Measurements from ENCODE around the gene HOXA10.

Gene HOXA10

DNA sequence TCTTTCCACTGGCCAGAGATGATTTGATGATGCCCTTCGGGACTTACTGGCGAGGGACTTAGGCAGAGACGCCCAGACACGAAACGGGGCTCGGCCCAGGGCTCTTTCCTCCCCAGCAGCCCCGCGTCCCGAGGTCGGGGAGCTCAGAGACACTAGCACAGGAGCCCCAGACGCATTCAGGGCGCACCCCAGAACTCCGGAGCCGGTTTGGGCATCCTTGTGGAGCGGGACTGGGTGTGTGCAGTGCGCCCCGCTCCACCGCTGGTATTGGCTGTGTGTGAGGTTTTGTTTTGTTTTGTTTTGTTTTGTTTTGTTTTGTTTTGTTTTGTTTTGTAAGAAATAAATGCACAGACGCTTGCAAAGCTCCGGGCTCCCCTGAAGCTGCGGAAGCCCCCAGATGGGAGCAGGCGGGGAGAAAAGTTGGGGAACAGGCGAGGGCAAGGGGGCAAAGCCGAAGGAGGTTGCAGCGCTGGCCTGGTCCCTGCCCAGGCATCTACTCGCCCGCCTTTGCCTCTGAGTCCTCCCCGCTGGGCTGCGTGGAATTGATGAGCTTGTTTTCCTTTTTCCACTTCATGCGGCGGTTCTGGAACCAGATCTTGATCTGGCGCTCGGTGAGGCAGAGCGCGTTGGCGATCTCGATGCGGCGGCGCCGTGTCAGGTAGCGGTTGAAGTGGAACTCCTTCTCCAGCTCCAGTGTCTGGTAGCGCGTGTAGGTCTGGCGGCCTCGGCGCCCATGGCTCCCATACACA lies 28.8 kb downstream of the HOXA10 start:
- Histone ChIP-seq H3K9me3 (no peaks in the 10 kb centered on the region), H3K27me3 (peaks cover 100% of the 10 kb centered on the region), H3K4me3 (ENCODE audit: low read depth, low read length) (no peak overlapping the region), H3K36me3 (no peaks in the 10 kb centered on the region), H3K4me1 (no peaks in the 10 kb centered on the region)
- TF ChIP-seq, protein P1, sequence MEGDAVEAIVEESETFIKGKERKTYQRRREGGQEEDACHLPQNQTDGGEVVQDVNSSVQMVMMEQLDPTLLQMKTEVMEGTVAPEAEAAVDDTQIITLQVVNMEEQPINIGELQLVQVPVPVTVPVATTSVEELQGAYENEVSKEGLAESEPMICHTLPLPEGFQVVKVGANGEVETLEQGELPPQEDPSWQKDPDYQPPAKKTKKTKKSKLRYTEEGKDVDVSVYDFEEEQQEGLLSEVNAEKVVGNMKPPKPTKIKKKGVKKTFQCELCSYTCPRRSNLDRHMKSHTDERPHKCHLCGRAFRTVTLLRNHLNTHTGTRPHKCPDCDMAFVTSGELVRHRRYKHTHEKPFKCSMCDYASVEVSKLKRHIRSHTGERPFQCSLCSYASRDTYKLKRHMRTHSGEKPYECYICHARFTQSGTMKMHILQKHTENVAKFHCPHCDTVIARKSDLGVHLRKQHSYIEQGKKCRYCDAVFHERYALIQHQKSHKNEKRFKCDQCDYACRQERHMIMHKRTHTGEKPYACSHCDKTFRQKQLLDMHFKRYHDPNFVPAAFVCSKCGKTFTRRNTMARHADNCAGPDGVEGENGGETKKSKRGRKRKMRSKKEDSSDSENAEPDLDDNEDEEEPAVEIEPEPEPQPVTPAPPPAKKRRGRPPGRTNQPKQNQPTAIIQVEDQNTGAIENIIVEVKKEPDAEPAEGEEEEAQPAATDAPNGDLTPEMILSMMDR (IDR thresholded peaks at IDR 0.05; ENCODE audit: low read depth, low read length): no peak
- peak; percentile 9 for DNase-seq

GRCh38 chr7:27144781-27145164 lies 29.3 kb downstream of the HOXA10 start:
- peaks cover 100% of the 10 kb centered on the region for H3K27me3 ChIP-seq
- no peaks in the 10 kb centered on the region for H3K4me1 ChIP-seq
- DNase-seq: peak; percentile 10
- TF ChIP-seq, protein P1 (IDR thresholded peaks at IDR 0.05; ENCODE audit: low read depth, low read length): no peak
- H3K36me3 ChIP-seq: no peaks in the 10 kb centered on the region
- no peak overlapping the region for H3K4me3 ChIP-seq (ENCODE audit: low read depth, low read length)
- no peaks in the 10 kb centered on the region for H3K9me3 ChIP-seq

DNA sequence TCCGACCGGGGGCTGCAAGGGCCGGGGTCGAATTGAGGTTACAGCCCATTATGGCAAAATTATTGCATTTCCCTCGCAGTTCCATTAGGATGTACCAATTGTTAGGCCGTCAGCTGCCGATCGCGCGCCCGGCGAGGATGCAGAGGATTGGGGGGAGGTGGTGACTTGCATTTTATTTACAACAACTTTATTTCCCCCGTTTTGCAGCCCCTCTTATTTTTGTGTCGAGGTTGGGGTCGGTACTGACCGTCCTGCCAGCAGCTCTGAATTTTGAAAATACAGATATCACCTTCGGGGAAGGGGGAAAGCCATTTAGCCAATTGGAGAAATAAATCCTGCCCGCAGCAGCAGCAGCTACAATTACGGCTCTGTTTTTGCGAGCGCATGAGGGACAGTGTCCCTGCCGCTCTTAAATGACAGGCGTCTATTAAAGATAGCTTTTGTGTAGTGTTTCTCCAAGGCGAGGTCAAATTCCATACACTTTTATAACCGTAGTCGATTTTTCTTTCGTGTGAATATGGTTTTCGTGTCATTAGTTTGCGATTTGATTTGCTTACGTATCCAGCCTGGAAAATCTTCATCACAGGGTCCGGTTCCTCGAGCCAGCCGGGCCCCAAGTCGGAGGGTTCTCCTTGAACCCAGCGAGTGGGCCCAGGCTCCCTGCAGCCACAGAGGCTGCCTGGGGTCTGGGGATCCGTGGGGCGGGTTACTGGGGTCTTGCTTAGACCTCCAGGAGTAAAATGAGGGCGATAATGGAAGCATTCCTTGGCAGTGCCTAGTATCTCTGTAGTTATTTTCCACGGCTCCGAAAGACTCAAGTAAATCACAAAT lies 30.0 kb downstream of the HOXA10 start:
- no peaks in the 10 kb centered on the region for H3K4me1 ChIP-seq
- no peak overlapping the region for H3K4me3 ChIP-seq (ENCODE audit: low read depth, low read length)
- DNase-seq: no peak
- TF ChIP-seq, protein P1 (IDR thresholded peaks at IDR 0.05; ENCODE audit: low read depth, low read length): no peak
- H3K9me3 ChIP-seq: no peaks in the 10 kb centered on the region
- no peaks in the 10 kb centered on the region for H3K36me3 ChIP-seq
- peaks cover 100% of the 10 kb centered on the region for H3K27me3 ChIP-seq

DNA sequence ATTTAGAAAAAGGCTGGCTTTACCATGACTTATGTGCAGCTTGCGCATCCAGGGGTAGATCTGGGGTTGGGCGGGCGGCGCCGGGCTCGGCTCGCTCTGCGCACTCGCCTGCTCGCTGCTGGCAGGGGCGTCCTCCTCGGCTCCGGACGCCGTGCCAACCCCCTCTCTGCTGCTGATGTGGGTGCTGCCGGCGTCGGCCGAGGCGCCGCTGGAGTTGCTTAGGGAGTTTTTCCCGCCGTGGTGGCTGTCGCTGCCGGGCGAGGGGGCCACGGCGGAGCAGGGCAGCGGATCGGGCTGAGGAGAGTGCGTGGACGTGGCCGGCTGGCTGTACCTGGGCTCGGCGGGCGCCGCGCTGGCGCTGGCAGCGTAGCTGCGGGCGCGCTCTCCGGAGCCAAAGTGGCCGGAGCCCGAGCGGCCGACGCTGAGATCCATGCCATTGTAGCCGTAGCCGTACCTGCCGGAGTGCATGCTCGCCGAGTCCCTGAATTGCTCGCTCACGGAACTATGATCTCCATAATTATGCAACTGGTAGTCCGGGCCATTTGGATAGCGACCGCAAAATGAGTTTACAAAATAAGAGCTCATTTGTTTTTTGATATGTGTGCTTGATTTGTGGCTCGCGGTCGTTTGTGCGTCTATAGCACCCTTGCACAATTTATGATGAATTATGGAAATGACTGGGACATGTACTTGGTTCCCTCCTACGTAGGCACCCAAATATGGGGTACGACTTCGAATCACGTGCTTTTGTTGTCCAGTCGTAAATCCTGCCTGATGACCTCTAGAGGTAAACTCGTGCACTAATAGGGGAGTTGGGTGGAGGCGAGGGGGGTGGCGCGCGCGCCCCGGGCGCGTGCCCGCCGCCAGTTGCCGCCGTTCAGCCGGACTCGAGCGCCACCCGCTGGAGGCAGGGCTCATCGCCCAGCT lies 30.8 kb downstream of the HOXA10 start, which contains the start of gene HOXA5:
TSS of gene HOXA5 (minus strand) at position 659 of the 927 bp plus-strand sequence. CDS start at position 585, 74 bp downstream.
- H3K4me3 ChIP-seq (ENCODE audit: low read depth, low read length): no peak within 1 kb of the TSS
- H3K27me3 ChIP-seq: peaks cover 100% of the 10 kb centered on the region
- H3K4me1 ChIP-seq: no peaks in the 10 kb centered on the region
- no peaks in the 10 kb centered on the region for H3K36me3 ChIP-seq
- DNase-seq: peak; percentile 36
- no peaks in the 10 kb centered on the region for H3K9me3 ChIP-seq
- TF ChIP-seq, protein P1 (IDR thresholded peaks at IDR 0.05; ENCODE audit: low read depth, low read length): peak; percentile 49

DNA sequence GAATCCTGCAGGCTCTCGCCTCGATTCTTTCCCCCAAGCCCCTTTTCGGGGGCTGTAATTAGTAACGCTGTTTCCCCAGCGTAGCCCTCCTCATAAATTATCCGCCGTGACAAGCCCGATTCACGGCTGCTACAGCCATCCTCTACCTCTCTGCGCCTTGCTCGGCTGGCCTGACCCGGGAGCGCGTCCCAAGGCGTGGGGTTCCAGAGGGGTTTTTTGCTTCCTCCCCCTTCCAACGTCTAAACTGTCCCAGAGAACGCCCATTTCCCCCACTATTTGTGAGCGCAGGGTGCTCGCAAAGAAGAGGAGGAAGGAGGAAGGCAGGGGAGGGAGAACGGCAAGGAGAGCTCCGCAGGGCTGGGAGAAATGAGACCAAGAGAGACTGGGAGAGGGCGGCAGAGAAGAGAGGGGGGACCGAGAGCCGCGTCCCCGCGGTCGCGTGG lies 31.5 kb downstream of the HOXA10 start:
- no peak overlapping the region for H3K4me3 ChIP-seq (ENCODE audit: low read depth, low read length)
- H3K36me3 ChIP-seq: no peaks in the 10 kb centered on the region
- peaks cover 100% of the 10 kb centered on the region for H3K27me3 ChIP-seq
- no peak for DNase-seq
- TF ChIP-seq, protein P1 (IDR thresholded peaks at IDR 0.05; ENCODE audit: low read depth, low read length): no peak
- no peaks in the 10 kb centered on the region for H3K4me1 ChIP-seq
- H3K9me3 ChIP-seq: no peaks in the 10 kb centered on the region
